HG02852 (cell line): ENCODE results near the gene SVEP1.
A peak's percentile ranks its signal among the peaks of the same experiment; 100 is the strongest.
"Not testable (repeated sequence)": the region's sequence is repeated elsewhere in the genome, so short reads cannot be mapped to it uniquely, and the experiment has no call there.

Experiments used
- ATAC-seq: cut with Tn5 transposase; IDR thresholded peaks from one replicate; pipeline ENCODE4 v1.9.1; 2021; ENCODE audit warnings: mild to moderate bottlenecking, moderate library complexity; ENCODE audit not compliant: unreplicated experiment

Gene SVEP1

DNA sequence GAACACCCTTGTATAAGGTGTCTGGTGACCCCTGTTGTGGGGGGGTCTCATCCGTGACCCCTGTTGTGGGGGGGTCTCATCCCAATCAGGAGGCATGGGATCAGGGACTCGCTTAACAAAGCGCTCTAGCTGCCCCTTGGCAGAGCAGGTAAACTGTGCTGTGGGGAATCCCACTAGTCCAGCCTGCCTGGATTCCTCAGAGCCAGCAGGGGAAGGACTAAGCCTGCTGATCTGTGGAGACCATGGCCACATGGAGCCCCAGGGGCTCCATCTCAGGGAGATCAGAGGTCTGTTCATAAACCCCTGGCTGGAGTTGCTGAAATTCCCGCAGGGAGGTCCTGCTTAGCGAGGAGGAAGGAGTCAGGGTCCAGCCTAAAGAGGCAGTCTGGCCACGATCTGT is 196.1 kb downstream of the SVEP1 start:
- no peak for ATAC-seq

DNA sequence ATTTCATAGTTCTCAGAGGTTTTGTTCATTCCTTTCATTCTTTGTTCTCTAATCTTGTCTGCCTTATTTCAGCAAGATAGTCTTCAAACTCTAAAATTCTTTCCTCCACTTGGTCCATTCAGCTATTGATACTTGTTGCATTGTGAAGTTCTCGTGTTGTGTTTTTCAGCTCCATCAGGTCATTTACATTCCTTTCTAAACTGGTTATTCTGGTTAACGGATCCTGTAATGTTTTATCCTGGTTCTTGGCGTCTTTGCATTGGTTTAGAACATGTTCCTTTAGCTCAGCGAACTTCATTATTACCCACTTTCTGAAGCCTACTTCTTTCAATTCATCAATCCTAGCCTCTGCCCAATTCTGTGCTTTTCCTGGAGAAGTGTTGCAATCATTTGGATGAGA is 196.8 kb downstream of the SVEP1 start:
- ATAC-seq: no peak

DNA sequence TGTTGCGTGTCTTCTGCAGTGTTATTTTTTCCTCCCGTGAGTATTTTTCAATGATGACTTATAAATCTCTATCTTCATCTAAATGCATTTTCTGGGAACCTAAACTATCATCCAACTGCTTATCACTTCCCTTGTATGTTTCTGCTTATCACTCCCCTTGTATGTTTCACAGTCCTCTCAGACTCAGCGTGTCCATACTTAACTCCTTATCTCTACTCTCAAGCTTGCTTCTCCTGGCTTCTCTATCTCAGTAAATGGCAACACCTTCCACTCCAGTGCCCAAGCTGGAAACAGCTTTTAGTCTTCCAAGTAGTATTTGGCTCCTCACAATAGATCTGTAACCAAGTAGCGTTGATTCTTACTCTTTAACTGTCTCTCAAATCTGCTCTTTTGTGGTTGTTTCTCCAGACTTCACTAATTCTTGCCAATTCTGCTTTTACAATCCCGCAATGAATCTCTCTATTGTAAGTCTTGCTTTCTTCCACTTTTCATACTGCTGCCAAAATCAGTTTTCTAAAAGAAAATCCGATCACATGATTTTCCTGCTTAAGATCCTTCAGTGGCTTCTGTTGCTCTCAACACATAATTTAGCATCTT is 208.0 kb downstream of the SVEP1 start:
- ATAC-seq: no peak

DNA sequence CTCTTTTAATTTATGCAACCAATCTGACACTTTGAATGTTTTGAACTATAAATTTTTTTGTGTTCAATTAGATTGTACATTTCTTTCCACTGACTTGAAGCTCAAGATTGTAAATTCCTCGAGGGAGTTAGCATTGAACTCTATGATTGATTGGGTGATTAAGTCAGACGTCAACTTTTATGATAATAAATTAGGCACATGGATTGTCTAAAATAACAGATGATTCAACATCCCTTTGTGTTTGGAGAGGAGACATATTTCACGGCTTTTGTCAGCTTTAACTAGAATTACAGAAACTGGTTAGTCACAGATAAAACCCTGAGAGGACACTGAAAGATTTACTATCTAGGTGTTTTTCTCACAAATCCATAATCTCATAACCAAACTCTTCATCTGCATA is 209.2 kb downstream of the SVEP1 start:
- no peak for ATAC-seq

DNA sequence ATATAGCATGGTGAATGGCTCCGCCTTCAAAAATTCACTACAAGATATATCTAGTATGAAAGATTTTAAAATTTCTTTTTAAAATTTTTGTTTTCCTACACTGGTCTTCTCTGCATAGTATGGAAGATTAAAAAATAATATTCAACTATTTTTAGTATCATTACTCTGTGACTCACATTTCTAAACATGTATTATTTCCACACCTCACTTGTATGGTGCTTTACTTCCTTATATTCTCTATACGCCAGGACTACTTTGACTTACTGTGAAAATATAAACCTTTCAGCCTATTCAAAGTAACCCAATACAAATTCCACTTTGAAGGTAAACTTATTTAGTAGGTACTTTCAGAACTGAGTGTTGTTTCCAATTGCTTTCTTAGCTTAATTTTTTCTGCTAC is 215.1 kb downstream of the SVEP1 start:
- ATAC-seq: no peak

DNA sequence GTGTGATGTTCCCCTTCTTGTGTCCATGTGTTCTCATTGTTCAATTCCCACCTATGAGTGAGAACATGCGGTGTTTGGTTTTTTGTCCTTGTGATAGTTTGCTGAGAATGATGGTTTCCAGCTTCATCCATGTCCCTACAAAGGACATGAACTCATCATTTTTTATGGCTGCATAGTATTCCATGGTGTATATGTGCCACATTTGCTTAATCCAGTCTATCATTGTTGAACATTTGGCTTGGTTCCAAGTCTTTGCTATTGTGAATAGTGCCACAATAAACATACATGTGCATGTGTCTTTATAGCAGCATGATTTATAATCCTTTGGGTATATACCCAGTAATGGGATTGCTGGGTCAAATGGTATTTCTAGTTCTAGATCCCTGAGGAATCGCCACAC is 220.5 kb downstream of the SVEP1 start:
- ATAC-seq: not testable (repeated sequence)

DNA sequence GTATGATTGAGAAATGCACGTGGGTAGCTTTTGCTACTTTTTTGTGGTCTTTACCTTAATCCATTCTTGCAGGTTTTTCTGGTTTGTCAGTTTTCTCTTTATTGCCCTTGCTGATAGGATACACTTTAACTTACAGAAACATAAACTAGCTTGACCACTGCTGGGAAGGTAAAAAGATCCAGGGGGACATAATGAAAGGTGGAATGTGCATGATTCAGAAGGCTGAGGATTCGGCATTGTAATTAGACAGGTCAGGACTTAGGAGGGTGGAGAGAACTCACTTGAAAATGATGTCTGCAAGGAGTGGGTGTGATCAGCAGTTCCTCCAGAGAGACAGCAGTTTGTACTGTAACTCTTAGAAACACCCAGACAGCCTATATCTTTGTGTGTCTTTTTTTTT is 222.0 kb downstream of the SVEP1 start:
- no peak for ATAC-seq

DNA sequence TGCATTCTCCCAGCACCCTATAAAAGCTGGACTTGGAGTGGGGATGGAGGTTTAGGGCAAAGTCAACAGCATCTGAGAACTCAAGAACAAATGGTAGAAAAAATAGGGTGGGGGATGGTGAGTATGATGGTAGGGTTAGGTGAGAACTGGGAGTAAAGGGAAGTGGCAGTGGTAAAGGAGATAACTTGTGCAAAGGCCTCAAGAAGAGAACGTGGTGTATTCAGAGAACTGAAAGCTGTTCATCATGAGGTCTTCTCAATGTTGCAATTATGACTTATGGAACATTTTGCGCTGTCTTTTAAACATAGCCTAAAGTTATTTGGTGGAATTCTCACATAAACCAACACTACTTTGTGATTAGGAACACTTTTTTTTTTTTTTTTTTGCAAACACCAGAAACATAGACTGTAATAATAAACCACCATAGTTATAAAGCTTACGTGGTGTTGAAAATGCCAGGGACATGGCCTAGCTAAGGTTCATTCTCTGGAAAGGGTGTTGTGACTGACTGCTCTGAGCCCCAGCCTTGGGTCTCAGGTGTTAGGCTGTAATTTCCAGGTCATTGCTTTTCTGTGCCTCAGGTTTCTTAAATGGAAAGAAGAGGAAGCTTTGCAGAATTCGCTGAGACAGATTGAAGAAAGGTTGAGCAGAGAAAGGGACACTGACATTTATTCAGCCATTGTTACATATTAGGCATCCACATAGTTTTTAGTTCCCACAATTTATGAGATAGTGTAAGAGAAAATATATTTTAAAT is 222.7 kb downstream of the SVEP1 start:
- no peak for ATAC-seq

DNA sequence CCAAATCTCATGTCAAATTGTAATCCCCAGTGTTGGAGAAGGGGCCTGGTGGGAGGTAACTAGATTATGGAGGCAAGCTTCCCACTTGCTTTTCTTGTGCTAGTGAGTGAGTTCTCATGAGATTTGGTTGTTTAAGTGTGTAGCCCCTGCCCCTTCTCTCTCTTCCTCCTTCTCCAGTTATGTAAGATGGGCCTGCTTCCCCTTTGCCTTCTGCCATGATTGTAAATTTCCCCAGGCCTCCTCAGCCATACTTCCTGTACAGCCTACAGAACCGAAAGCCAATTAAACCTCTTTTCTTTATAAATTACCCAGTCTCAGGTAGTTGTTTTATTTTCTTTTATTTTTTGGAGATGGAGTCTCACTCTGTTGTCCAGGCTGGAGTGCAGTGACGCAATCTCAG is 223.6 kb downstream of the SVEP1 start:
- ATAC-seq: no peak

DNA sequence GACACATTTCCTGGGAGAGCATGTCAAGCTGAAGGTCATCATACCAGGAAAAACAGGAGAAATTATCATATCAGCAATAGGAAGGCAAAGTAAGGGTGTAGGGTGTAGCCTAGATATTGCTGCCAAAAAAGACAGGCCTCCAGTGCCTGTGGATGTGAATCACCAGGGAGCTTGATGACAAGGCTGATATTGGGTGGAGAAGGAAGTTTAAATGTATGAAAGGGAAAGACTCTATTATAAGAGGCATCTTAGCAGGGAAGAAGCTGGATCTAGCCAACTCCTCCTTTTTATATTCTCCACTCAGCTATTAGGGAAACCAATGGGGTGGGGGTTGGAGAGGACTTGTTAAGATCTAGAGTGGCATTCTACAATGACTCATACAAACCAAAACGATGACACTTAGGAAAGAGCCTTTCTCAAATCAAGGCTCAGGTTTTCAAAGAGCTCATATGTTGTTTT is 228.5 kb downstream of the SVEP1 start:
- no peak for ATAC-seq

DNA sequence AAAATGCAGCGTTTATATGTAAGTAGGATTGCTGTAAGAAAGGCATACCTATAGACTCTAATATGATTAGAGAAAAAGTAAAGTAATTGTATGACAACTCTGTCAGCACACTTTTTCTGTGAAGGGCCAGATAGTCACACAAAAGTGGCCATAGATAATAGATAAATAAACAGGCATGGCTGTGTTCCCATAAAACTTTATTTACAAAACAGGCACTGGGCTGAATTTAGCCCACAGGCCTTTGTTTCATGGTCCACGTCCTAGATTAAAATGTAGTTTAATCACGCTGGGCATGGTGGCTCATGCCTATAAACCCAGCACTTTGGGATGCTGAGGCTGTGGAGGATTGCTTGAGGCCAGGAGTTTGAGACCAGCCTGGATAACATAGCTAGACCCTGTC is 233.2 kb downstream of the SVEP1 start:
- ATAC-seq: no peak

DNA sequence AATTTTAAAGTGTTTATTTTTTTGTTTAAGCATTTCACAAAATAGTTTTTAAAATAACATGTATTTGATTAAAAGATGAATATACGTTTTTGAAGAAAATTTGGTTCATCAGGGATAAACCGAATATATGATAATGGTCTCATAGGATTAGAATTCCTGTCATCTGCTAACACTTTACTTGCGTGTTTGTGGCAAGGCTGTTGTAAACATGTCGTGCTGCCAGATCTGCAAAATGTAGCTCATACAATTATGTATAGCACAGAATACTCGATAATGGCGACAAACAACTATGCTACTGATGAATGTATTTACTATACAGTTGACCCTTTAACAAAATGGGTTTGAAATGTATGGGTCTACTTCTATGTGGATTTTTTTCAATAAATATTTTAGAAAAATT is 234.7 kb downstream of the SVEP1 start:
- no peak for ATAC-seq

DNA sequence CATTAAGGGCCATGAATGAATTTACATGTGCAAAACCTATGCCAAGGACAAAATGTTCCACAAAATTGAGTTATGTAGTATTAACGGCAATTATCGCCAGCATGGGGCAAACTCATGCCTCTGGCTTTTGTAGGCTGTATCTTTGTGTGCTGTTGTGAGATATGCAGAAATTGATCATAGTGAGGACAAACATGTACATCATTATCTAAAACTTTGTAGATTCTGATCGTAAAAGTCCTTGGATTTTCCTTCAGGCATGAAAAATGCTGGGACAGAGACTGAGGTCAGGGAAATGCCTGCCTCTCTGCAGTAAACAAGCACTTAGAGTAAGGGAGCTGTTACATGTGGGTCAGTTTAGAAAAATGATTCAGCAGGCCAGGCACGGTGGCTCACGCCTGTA is 236.0 kb downstream of the SVEP1 start:
- ATAC-seq: no peak

DNA sequence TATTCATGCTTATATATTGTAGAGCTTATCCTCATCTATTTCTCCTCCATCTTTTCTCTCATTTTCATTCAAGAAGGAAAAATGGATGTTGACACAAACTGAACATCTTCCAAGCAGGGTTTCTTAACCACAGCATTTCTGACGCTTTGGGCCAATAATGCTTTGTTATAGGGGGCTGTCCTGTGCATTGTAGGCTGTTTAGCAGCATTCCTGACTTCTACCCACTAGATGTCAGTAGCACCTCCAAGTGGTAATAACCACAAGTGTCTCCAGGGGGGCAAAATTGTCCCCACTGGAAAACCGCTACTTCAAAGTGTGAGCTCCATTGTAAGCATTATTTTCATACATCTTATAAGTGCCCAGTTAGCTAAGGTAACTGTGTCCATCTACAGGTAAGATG is 239.2 kb downstream of the SVEP1 start:
- no peak for ATAC-seq

DNA sequence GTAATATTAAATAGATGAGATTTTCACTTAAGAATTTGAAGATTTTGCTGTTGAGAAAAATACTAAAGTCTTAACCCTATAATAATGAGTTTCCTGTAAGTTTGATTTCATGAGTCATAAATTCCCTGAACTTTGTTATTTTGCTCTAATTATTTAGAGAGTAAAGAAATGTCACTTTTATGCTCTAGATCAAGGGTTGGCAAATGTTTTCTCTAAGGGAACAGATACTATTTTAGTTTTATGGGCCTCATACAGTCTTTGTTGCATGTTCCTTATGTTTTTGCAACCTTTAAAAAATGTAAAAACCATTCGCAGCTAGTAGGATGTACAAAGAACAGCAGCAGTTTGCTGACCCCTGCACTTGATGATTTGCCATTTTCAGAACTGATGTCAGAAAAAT is 241.4 kb downstream of the SVEP1 start:
- no peak for ATAC-seq

DNA sequence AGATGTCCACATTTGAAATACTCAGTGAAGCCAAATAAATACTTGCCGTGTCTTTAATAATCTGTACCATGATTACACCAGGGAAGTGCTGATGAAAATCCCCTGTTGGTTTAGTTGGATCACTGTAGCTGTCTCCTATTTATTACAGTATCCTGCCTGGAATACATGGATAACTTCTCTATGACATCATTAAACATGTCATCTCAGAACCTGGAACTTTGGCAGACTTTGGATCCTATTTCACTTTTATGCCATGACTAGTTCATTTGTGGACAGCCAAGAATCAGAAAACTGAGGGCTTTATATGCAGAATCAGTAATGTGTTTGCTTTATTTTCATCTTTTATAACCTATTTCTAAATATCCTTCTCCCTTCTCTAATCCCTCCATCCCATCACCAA is 241.8 kb downstream of the SVEP1 start, which contains the start of gene TXNDC8:
TSS of gene TXNDC8 (minus strand) at position 137 of the 400 bp plus-strand sequence.
- no peak for ATAC-seq

DNA sequence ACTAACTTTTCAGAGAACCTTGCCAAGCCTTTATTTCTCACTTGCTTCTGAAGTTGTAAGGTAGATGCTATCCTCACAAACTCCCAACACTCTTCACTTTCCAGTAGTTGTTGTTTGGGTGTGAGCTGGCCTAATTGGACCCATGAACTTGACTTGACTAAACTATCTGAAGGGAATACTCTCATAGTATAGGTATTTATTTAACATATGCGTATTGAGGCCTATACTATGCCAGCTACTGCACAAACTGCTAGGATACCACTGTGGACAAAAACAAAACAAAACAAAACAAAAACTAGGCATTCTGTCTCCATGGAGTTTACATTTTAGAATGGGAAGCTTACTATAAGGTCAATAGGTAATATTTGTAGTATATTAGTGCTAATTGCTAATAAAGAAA is 243.2 kb downstream of the SVEP1 start:
- ATAC-seq: no peak

DNA sequence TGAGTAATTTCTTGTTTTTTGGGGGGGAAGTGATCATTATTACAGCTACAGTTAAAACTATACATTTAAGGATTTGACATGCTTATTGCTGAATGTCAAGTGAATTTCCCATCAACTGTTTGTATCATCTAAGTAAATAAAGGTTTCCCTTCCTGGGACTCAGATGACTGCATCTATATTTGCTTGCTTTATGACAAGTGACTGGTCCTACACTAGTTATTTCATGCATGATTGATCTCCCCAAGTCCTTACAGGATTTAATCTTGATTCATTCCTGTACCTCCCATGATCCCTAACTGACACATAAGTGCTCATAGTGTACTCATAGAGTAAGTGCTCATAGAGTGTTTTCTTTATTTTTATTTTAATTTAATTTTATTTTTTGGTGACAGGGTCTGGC is 244.7 kb downstream of the SVEP1 start:
- ATAC-seq: peak; percentile 19

DNA sequence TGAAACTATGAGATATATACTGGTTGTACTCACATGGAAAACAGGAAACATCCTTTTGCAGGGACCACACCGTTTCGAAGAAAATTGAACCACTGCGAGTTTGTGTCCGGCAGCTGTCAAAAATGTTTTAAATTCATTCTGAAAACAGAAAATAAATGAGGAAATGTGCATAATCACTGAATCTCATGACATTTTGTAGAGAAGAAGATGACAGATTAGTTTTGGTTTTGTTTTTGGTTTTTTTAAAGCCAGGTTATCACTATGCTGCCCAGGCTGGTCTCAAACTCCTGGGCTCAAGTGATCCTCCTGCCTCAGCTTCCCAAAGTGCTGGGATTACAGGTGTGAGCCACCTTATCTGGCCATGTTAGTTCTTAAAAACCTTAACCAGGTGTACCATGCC is 245.4 kb downstream of the SVEP1 start:
- ATAC-seq: peak; percentile 77

DNA sequence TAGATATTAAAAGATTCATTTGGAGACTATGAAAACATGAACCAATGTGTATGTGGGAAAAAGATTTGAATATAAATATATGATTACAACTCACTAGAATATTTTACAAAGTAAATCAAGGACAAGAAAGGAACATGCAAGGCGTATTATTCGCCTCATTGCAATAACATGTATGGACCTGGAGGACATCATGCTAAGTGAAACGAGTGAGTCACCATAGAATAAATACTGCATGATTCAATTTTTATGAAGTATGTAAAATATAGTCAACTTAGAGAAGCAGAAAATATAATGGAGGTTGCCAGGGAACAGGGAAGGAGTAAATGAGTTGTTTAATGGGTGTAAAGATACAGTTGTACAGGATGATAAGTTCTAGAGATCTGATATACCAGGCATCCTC is 246.8 kb downstream of the SVEP1 start:
- ATAC-seq: no peak

DNA sequence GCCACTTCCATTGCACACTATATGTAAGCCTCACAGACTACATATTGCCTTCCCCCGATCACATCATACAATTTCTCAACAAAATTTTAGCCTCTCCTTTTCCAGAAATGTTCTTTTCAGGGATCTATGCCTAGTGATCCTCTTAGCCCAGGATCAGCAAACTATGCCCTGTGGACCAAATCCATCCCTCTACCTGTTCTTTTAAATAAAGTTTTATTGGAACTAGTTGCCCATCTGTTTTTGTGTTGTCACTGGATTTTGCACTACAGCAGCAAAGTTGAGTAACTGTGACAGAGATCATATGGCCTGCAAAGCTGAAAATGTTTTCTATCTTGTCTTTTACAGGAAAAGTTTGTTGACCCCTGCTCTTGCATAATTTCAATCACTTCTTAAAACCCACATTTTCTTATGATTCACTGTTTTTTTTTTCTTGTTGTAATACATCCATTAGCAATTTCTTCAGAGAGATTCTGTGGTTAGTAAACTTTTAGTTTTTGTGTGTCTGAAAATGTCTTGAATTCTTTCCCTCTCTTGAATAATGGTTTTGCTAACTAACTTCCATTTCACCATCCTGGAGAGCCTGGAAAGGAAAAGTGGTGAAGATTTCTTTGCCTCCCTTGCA is 248.9 kb downstream of the SVEP1 start:
- ATAC-seq: no peak

DNA sequence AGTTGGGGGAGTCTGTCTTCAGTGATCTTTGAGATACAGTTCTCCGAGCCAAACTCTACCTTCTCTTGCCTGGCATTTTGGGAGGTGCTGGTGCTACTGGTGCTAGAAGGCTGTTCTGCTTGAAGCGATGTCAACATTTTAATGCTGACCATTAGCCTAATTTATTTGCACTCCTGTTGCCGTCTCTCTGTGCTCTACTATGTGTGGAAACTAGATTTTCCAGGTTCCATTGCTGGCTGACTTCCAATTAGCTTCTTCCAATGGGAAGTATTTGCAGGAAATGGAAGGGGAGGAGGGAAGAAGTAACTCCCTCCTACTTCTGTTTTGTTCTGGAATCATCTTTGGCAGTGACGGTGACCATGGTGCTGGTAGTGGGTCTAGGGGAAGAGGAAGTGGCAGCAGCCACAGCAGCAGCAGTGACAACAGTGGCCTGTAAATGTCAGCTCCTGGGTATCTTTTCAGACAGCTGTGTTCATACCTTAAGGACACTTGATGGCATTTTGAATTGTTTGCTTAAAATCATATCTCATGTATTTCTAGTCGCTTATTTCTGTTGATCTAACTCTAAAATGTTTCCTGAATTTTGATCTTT is 249.8 kb downstream of the SVEP1 start:
- no peak for ATAC-seq
